ENCODE results near the gene MRC2.

MRC2 gene

DNA sequence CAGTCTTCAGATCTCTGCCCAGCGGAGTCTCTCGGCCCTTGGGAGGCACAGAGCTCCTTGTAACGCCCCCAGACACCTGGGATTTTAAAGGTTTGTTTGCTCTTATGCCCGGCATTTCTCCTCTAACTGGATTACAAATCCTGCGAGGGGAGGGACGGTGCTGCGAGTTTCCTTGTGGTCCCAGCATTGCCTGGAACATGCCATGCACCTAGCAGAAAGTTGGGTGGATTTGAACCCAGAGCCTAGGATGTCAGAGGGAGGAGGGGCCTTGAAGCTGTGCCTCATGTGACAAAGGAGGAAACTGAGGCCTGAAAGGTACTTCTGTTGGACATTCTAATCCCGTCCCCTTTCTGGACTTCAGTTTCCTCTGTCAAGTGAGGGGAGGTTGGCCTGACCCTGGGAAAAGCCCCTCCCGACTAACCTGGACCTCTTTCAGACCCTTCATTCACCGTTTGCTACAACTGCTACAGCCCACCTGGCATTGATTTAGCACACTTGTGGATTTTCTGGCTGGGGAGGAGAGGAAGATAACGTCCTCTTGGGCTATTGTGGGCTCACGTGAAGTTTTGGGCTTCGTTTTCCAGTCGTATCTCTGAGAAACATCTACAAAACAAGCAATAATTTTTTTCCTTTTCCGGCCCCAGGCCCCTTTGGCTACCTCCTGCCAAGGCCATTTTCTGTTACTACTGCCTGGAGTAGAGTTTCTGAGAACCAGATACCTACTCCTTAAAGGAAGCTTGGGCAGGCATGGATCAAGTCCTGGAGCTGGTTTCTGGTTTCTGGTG is 30.9 kb downstream of the MRC2 start:
- H3K27me3 ChIP-seq (replicated peaks), result no peaks in the 10 kb centered on the region
- no peak overlapping the region for H3K27ac ChIP-seq
- peaks cover 14% of the 10 kb centered on the region for H3K36me3 ChIP-seq (replicated peaks)
- DNase-seq, result no peak
- no peak overlapping the region for H3K4me3 ChIP-seq (ENCODE audit: low read depth, low read length)
- in situ Hi-C loops (cut with HindIII; ENCODE audit: low pct_ligation_motif_present, low sequenced_read_pairs), result no loop called here
- TF ChIP-seq CTCF (IDR thresholded peaks at IDR 0.05; ENCODE audit: low read depth, low read length, missing control alignments), result no peak

DNA sequence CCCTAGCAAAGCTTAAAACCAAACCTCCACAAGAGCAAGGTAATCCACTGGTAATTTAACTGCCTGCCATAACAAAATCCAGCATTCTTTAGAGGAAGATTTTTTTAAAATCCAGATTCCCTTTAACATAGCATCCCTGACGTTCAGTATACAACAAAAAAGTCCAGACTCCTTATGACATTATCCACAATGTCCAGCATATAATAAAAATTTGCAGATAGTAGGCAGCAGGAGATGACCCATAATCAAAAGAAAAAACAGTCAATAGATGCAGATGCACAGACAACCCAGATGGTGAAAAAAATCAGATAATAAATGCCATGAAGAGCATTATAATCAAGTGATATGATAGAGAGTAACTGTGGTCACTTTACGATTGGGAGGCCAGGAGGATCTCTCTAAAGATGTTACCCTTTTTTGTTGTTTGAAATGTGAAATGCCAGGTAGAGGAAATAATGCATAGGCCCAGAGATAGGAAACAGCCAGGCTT is 33.2 kb downstream of the MRC2 start:
- DNase-seq, result no peak
- no peak for TF ChIP-seq CTCF (IDR thresholded peaks at IDR 0.05; ENCODE audit: low read depth, low read length, missing control alignments)
- no peak overlapping the region for H3K27ac ChIP-seq
- H3K36me3 ChIP-seq (replicated peaks), result peaks cover 28% of the 10 kb centered on the region
- in situ Hi-C loops (cut with HindIII; ENCODE audit: low pct_ligation_motif_present, low sequenced_read_pairs), result no loop called here
- no peak overlapping the region for H3K4me3 ChIP-seq (ENCODE audit: low read depth, low read length)
- H3K27me3 ChIP-seq (replicated peaks), result no peaks in the 10 kb centered on the region

DNA sequence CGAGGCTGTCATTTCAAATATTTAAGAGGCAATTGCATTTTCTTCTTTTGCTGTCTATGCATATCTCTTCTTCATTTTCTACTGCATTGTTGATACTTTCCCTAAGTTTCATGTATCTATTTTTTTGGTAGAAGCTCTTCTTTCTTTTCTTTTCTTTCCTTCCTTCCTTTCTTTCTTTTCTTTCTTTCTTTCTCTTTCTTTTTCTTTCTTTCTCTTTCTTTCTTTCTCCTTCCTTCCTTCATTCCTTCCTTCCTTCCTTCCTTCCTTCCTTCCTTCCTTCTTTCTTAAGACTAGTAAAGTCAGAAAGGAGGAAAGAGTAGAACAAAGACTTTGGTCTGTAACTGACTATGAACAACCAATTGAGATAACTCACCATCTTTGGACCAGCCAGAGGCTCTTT is 33.9 kb downstream of the MRC2 start:
- Histone ChIP-seq H3K27ac (no peak overlapping the region), H3K36me3 (replicated peaks) (peaks cover 33% of the 10 kb centered on the region), H3K27me3 (replicated peaks) (no peaks in the 10 kb centered on the region), H3K4me3 (ENCODE audit: low read depth, low read length) (no peak overlapping the region)
- in situ Hi-C loops (cut with HindIII; ENCODE audit: low pct_ligation_motif_present, low sequenced_read_pairs), result no loop called here
- TF ChIP-seq CTCF (IDR thresholded peaks at IDR 0.05; ENCODE audit: low read depth, low read length, missing control alignments), result no peak
- DNase-seq, result no peak

- in situ Hi-C loops (cut with HindIII; ENCODE audit: low pct_ligation_motif_present, low sequenced_read_pairs), result no loop called here
- no peak for DNase-seq
- Histone ChIP-seq H3K36me3 (replicated peaks) (peaks cover 44% of the 10 kb centered on the region), H3K27me3 (replicated peaks) (no peaks in the 10 kb centered on the region), H3K4me3 (ENCODE audit: low read depth, low read length) (no peak overlapping the region), H3K27ac (no peak overlapping the region)
- TF ChIP-seq CTCF (IDR thresholded peaks at IDR 0.05; ENCODE audit: low read depth, low read length, missing control alignments), result no peak
Measured at GRCh38 chr17:62662855-62663254, 35.4 kb downstream of the MRC2 start.

DNA sequence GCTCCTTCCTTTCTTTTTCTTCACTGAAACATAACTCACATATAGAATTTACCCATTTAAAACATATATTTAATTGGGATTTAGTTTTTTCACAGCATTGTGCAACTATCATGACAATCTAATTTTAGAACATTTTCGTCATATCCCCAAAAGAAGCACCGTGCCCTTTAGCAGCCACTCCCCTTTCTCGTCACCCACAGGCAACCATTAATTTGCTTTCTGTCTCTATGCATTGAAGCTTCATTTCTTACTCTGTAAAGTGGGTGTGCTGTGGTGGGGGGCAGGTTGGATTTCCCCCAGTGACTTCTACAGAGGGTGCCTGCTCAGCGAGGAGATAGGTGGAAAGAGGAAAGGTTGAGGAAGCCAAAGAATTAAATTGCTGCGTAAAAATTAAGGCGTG is 35.8 kb downstream of the MRC2 start:
- H3K27ac ChIP-seq, result no peak overlapping the region

More for the DNA sequence above, 35.8 kb downstream of the MRC2 start:
- DNase-seq, result no peak
- in situ Hi-C loops (cut with HindIII; ENCODE audit: low pct_ligation_motif_present, low sequenced_read_pairs), result no loop called here
- Histone ChIP-seq H3K36me3 (replicated peaks) (peaks cover 42% of the 10 kb centered on the region), H3K27me3 (replicated peaks) (no peaks in the 10 kb centered on the region), H3K4me3 (ENCODE audit: low read depth, low read length) (no peak overlapping the region)
- TF ChIP-seq CTCF (IDR thresholded peaks at IDR 0.05; ENCODE audit: low read depth, low read length, missing control alignments), result no peak

Data from brain microvascular endothelial cell (primary cell).